Measurements from ENCODE around the gene IRGC.
"Not testable (repeated sequence)": the region's sequence is repeated elsewhere in the genome, so short reads cannot be mapped to it uniquely, and the experiment has no call there.

The IRGC gene, protein sequence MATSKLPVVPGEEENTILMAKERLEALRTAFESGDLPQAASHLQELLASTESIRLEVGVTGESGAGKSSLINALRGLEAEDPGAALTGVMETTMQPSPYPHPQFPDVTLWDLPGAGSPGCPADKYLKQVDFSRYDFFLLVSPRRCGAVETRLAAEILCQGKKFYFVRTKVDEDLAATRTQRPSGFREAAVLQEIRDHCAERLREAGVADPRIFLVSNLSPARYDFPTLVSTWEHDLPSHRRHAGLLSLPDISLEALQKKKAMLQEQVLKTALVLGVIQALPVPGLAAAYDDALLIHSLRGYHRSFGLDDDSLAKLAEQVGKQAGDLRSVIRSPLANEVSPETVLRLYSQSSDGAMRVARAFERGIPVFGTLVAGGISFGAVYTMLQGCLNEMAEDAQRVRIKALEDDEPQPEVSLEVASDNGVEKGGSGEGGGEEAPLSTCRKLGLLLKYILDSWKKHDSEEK

DNA sequence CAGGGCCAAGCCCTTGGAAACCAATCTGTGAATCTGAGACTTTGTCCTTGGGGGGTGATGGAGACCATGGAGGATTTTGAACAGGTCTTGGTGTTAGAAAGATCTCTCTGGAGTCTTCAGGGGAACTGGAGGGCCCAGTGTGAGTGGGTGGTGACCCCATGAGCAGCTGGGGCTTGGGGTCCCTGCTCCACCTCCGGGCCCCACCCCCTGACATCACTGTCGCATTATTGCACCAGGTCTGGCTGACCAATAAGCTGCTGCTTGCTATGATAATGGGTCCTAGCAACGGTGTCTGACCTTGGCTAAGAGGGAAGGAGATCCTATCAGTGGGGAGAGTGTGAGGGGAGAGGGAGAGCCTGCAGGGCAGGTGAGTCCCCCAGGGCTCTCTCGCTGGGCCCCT lies at the start of gene IRGC:
IRGC (plus strand) TSS at position 301 of the 400 bp plus-strand sequence. CDS start 2,483 bp downstream, outside the sequence.
- no peak within 1 kb of the TSS for H3K4me3 ChIP-seq (ENCODE audit: low read depth, low read length)

DNA sequence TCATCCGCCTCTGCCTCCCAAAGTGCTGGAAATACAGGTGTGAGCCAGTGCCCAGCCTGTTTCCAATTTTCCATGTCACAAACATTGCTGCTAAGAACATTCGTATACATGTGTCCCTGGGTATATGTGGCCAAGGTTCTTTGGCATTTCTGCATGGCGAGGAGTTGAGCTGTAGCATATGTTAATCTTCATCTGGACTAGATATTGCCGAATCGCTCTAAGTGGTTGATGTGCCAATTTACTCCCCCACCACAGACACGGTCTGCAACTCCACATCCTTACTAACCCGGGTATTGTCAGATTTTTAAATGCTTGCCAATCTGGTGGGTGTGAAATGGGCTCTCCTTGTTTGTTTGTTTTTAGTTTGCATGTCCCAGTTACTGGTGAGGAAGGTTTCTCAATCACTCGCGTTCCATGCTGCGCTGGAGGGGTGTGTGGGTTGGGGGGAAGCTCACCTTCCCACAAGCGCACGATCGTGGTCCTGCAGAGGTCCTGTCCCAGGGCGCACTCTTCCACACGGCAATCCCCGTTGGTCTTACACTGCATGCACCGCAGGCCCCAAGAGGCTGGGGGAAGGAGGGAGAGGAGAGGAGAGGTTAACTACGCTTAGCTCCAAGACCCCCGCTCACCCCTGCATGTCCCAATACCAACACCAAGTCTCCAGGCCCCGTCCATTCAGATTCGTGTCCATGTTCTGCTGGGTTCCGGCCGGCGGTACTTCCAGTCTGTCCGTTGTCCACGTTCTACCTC lies 48.6 kb upstream of the IRGC start:
- peak overlapping the region; percentile 21 for H3K4me3 ChIP-seq (ENCODE audit: low read depth, low read length)

DNA sequence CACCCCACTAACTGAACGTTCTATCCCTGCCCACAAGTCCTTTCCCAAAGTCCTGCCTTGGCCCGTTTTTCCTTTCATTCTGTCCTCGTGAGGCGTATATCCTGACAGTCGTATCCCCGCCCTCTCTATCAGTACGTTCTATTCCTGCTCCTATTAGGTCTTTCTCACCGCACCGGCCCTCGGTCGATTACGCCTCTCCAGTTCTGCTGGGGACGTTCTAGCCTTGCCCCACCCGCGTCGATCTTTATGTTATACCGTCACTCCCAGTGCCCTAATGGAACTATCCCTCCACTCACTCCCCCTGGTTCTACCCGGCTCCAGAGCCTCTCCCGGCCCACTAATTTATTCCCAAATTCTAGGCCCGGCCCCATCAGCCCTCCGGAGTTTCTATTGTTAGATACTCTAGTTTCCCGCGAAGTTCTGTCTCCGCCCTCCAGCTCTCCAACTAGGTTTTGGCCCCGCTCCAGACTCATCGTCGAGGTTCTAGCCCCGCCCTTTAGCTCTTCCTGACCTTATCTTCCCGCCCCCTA lies 47.9 kb upstream of the IRGC start:
- peak overlapping the region; percentile 21 for H3K4me3 ChIP-seq (ENCODE audit: low read depth, low read length)

DNA sequence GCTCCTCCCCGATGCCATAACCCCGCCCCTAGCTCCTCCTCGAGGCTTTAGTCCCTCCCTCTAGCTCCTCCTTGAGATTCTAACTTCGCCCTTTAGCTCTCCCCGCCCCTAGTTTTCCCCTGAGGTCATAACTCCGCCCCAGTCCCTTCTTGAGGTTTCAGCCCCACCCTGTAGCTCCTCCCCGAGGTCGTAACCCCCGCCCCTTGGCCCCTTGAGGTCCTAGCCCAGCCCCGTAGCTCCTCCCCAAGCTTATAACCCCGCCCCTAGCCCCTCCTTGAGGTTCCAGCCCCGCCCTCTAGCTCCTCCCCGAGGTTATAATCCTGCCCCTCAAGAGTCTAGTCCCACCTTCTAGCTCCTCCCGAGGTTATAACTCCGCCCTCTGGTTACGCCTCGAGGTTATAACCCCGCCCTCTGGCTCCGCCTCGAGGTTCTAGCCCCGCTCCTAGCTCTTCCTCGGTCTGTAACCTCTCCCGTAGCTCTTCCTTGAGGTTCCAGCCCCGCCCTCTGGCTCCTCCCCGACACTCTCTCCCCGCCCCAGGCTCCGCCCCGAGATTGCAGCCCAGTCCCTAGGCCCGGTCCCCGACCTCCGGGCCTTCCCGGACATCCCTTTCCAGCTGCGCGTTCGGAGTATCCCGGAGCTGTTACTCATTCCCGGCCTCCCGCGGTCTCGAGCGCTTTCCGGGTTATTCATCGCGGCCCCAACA lies 47.3 kb upstream of the IRGC start:
- no peak overlapping the region for H3K4me3 ChIP-seq (ENCODE audit: low read depth, low read length)

DNA sequence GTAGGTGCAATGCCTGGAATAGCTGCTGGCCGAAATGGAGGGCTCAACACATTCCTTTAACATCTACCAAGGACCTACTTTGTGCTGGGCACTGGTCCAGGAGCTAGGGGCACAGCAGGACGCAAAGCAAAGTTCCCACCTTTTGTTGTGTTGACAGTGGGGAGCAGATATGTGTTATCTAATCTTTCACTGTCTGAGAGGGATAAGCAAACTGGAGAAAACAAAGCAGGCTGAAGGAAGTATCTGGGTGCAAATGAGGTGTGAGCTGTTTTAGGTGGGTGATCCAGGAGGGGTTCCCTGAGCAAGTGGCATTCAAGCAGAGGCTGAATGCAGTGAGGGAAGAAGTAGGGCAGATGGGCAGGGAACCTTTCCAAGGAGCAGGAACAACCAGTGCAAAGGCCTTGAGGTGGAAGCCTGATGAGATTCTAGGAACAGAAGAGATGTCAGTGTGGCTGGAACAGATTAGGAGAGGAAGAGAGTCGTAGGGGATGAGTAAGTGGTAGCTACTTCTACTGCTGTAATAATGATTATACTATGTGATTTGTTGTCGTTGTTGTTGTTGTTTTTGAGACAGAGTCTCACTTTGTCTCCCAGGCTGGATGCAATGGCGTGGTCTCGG lies 43.7 kb upstream of the IRGC start:
- H3K4me3 ChIP-seq (ENCODE audit: low read depth, low read length), result no peak overlapping the region

DNA sequence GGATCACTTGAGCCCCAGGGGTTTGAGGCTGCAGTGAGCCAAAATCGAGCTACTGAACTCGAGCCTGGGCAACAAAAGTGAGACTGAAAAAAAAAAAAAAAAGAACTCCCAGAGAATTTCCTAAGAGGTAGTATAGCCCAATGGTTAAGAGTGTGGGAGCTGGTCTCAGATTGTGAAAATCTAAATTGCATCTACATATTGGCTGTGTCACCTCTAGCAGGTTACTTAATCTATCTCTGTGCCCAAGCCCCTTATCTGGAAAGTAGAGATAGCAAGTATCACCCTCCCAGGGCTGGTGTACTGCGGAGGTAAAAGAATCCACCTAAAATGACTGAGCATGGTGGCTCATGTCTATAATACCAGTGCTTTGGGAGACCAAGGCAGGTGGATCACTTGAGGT lies 42.2 kb upstream of the IRGC start:
- H3K4me3 ChIP-seq (ENCODE audit: low read depth, low read length), result no peak overlapping the region

DNA sequence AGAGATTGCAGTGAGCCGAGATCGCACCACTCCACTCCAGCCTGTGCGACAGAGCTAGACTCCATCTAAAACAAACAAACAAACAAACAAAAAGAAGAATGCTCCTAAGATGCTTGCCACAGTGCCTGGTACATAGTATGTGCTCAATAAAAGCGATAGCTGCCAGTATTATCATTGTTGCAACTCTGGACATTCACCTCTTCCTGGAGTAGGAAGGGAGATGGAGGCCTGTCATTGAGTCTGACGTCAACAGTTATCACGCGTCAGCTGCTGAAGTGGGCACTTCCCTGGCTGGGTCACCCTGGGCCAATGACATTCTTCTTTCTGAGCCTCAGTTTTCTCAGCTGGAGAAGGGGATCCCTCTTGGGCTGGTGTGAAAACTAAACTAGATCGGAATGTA lies 41.7 kb upstream of the IRGC start:
- H3K4me3 ChIP-seq (ENCODE audit: low read depth, low read length), result no peak overlapping the region

DNA sequence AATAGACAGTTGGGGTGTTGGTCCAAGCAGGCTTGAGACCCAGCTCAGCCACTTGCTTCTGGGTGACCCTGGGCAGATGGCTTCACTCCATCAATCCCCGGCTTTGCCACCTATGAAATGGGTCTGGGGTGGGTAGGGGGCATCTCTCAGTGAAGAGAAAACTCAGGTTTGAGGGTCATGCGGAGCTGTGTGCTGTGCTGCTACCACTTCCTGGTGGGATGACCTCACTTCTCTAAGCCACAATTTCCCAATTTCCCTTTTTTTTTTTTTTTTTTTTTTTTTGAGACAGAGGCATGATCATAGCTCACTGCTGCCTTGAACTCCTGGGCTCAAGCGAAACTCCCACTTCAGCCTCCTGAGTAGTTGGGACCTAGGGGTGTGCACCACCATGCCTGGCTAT lies 41.3 kb upstream of the IRGC start:
- no peak overlapping the region for H3K4me3 ChIP-seq (ENCODE audit: low read depth, low read length)

DNA sequence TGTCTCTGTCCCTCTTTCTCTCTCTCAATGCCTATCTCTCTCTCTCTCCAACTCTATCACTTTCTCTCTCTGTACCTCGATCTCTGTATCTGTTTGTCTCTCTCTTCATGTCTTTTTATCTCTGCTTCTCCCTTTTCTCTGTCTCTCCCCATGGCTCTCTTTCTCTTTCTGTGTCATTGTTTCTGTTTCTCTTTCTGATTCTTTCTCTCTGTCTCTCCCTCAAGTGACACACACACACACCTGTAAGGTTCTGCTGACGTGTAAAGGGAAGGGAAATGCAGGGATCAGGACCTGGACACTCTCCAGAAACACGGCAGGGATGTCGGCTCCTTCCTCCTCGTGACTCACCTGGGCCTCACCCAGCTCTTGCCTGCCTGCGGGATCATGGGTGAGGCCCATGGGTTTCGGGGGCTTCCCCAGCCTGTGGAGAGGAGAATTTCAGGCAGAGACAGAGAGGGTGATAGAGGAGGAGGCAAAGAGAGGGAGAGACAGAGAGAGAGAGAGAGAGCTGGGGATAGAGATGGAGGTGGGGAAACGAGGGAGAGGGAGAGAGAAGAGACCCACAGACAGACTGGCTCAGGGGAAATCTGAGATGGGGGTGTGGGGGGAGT lies 40.5 kb upstream of the IRGC start:
- no peak overlapping the region for H3K4me3 ChIP-seq (ENCODE audit: low read depth, low read length)

DNA sequence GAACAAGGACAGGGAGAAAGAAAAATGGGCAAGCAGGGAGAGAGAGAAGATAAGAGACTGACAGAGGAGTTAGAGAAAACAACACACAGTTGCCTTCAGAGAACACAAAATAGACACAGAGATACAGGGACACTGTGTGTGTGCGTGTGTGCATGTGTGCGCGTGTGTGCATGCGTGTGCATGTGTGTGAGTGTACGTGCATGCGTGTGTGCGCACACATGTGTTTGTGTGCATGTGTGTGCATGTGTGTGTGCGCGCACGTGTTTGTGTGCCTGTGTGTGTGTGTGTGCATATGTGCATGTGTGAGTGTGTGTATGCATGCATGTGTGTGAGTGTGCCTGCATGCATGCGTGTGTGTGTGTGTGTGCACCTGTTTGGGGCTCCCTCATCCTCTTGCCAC lies 40.0 kb upstream of the IRGC start:
- no peak overlapping the region for H3K4me3 ChIP-seq (ENCODE audit: low read depth, low read length)

DNA sequence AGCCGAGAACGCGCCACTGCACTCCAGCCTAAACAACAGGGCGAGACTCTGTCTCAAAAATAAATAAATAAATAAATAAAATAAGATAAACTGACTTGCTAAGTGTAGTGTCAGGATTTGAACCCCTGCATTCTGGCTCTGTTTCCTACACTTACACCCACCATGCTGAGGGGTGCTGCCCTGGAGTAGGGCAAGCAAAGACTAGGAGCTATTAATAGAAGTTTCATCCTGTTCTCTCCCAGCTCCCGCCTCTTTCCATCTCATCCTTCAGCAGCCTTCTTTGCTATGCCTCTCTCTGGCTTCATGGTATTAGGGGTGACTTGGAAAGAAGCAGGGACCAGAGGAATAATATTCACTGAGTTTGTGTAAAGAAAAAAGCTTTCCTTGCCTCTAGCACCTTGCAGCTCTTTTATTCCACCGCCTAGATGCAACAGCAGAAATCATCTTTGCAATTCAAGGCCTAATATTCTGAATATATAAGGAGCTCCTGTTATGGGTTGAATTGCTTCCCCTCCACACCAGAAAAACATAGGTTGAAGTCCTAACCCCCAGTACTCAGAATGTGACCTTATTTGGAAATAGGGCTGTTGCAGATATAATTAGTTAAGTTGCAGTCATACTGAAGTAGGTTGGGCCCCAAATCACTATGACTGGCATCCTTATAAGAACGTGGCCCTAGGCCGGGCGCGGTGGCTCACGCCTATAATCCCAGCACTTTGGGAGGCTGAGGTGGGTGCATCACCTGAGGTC lies 37.2 kb upstream of the IRGC start:
- H3K4me3 ChIP-seq (ENCODE audit: low read depth, low read length), result no peak overlapping the region

DNA sequence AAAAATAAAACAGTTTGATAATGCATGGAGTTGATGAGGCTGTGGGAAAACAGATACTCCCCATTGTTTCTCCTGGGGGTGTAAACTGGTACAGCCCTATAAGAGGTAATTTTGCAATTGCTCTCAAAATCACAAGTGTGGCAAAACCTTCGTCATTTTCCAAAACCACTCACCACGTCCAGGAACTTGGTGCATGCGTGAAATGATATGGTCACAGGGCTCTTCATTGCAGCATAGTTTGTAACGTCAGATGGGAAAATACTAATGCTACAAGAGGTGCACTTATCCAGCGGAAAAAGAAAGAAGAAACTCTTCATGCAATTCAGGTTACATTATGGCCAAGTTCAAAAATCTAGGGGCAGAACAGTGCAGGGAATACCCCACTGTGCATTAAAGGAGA lies 34.1 kb upstream of the IRGC start:
- no peak overlapping the region for H3K4me3 ChIP-seq (ENCODE audit: low read depth, low read length)

DNA sequence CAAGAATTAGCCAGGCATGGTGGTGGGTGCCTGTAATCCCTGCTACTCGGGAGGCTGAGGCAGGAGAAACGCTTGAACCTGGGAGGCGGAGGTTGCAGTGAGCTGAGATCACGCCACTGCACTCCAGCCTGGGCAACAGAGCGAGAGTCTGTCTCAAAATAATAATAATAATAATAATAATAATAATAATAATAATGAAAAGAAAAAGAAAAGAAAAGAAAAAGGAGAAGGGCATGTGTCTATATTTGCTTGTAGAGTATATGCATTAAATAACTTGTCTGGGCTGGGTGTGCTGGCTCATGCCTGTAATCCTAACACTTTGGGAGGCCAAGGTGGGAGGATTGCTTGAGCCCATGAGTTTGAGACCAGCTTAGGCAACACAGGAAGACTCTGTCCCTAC lies 33.6 kb upstream of the IRGC start:
- not testable (repeated sequence) for H3K4me3 ChIP-seq (ENCODE audit: low read depth, low read length)

DNA sequence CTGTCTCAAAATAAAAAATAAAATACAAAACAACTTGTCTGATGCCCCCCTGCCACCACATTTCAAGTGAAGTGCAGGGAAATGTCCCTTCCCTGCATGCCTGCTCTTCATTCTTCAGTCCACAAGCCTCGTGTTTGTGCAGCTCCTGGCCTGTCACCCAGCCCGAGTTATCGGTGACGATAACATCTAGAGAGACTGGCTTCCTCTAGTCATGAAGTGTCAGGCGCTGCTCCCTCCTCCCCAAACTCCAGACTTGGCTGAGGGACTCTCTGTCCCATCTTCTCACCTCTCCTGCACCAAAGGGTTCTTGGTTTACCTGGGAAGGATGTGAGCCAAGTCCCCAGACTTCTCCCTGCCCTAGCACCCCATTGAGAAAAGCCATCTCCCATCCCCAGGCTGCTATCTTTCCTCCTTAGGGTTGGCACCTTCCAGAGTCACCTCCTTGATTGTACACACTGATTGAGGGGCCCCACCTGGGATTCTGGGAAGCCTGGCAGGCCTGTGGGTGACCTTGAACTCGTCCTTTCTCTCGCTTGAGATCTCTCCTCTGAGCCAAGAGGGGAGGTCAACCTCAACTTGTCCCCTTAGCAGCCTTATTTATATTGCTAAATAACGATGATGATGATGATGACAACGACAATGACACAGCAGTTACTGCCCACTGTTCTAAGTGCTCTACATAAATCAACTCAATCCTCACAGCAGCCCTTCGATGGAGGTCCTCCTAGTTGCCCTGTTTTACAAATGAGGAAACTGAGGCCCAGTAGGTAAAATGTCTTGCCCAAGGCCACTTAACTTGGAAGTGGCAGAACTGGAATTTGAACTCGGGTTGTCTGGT lies 32.8 kb upstream of the IRGC start:
- H3K4me3 ChIP-seq (ENCODE audit: low read depth, low read length), result no peak overlapping the region

DNA sequence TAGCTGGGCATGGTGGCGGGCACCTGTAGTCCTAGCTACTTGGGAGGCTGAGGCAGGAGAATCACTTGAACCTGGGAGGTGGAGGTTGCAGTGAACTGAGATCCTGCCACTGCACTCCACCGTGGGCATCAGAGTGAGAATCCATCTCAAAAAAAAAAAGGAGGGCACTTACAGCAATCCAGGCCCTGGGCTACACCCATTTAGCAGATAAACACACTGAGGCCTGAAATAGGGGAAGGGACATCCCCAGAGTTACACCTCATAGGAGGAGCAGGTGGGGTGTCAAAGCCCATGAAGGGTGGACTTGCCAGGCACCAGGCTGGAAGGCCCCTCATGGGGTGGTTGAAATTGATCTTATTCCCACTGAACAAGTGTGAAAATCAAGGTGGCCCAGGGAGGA lies 32.0 kb upstream of the IRGC start:
- H3K4me3 ChIP-seq (ENCODE audit: low read depth, low read length), result no peak overlapping the region

DNA sequence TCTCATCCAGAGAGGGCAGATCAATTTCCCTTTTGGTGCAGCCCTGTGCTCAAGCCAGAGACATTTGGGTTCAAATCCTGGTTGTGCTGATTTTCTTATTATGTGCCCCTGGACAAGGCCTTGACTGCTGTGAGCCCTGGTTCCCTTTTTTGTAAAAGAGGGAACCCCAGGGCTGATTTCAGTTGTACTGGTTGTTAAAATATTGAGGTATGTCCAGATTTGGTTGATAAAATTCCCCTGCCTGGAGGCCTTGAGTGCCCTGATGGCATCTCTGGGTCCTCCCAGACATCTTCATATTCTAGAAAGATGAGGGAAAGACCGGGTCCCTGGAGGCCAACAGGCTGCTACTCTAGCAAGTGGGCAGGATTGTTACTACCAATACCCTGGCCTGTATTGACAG lies 31.6 kb upstream of the IRGC start:
- no peak overlapping the region for H3K4me3 ChIP-seq (ENCODE audit: low read depth, low read length)

DNA sequence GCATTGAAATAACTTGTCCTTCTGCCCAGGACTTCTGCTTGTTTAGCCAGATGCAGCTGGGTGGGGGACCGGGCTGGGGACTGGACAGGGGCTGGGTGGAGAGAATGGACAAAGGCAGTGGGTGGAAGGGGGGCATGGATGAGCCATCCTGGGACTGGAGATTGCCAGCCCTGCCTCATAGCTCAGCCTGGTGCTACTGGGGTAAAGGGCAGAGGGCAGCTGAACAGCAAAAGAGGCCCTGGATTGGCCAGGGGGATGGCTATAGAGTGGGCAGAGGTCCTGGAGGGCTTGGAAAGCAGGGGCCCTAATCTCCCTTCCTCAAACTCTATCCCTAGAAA lies 28.2 kb upstream of the IRGC start:
- no peak overlapping the region for H3K4me3 ChIP-seq (ENCODE audit: low read depth, low read length)

DNA sequence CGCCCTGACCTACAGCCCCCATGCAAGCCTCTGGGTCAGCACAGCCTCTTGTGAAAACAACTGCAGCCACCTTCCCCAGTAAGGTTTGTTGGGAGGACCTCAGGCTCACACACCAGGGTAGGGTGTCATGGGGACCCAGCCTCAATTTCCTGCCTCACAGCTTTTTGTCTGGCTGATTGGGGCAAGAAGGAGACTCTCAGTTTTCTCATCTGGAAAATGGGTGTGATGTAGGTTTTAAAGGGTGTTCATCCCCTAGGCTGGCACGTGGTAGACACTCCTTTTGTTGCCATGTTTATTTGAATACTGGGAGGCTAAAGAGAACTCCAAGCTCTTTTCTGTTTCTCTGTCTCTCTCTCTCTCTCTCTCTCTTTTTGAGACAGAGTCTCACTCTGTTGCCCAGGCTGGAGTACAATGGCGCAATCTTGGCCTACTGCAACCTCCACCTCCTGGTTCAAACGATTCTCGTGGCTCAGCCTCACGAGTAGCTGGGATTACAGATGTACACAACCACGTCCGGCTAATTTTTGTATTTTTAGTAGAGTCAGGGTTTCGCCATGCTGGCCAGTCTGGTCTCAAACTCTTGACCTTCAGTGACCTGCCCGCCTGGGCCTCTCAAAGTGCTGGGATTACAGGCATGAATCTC lies 27.7 kb upstream of the IRGC start:
- no peak overlapping the region for H3K4me3 ChIP-seq (ENCODE audit: low read depth, low read length)

DNA sequence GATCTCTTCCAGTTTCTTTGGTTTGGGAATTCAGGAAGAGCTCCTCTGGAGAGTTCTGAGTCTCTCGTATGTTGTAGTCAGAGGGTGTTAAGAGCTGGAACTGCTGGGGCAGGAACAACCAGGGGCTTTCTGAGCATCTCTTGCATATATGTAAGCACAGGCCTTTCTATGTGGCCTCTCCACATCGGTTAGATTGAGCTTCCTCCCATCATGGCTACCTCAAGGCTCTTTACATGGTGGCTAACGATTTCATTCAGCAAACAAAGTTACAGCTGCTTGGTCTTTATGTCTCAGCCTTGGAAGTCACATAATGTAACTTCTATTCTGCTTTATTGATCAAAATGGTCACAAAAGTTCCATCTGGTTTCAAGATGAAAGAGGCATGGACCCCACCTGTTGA lies 25.4 kb upstream of the IRGC start:
- H3K4me3 ChIP-seq (ENCODE audit: low read depth, low read length), result no peak overlapping the region

Measured in iPS-11a (cell line).